Measurements from ENCODE around the gene RNF41. TPM values are rescaled to one million over a fixed set of nuclear protein-coding genes. Genes with fewer than 3 reads are reported as not detected.

The RNF41 gene
- total RNA-seq, 4 donors from 2014 or later: 33.3 to 46.5 (median 42.1) TPM

- no peak for DNase-seq (ENCODE audit: low spot score in 2 of 2)
- TF ChIP-seq CTCF (IDR thresholded peaks at IDR 0.05): no peak
- TF ChIP-seq POLR2A (IDR thresholded peaks at IDR 0.05): no peak
- intact Hi-C loops (cut with DNase I; ENCODE audit: low total_unique reads): no loop called here
- H3K4me3 ChIP-seq (ENCODE audit: low read depth, poor library complexity, severe bottlenecking): no peak overlapping the region
- WGBS, 2 donors: 81 to 82% methylated on average over 11 of the region's 11 CpGs
These were observed 15.8 kb upstream of the RNF41 start for GRCh38 chr12:56237552-56237951.

GRCh38 chr12:56236985-56237384 is 15.3 kb upstream of the RNF41 start:
- TF ChIP-seq POLR2A (IDR thresholded peaks at IDR 0.05) (no peak), CTCF (IDR thresholded peaks at IDR 0.05) (no peak)
- WGBS, 2 donors: 53 to 63% methylated on average over 2 to 5 of the region's 5 CpGs
- no peak overlapping the region for H3K4me3 ChIP-seq (ENCODE audit: low read depth, poor library complexity, severe bottlenecking)
- intact Hi-C loops (cut with DNase I; ENCODE audit: low total_unique reads): no loop called here
- DNase-seq (ENCODE audit: low spot score in 2 of 2): no peak

GRCh38 chr12:56236091-56236490 is 14.4 kb upstream of the RNF41 start:
- TF ChIP-seq CTCF (IDR thresholded peaks at IDR 0.05) (no peak), POLR2A (IDR thresholded peaks at IDR 0.05) (no peak)
- no peak for DNase-seq (ENCODE audit: low spot score in 2 of 2)
- H3K4me3 ChIP-seq (ENCODE audit: low read depth, poor library complexity, severe bottlenecking): no peak overlapping the region
- 95 to 96% methylated on average over 6 of the region's 6 CpGs for WGBS, 2 donors
- intact Hi-C loops (cut with DNase I; ENCODE audit: low total_unique reads): no loop called here

- WGBS, 2 donors: 75% methylated on average over 16 of the region's 16 CpGs
- no peak overlapping the region for H3K4me3 ChIP-seq (ENCODE audit: low read depth, poor library complexity, severe bottlenecking)
- intact Hi-C loops (cut with DNase I; ENCODE audit: low total_unique reads): no loop called here
- DNase-seq (ENCODE audit: low spot score in 2 of 2): no peak
- no peak for TF ChIP-seq CTCF (IDR thresholded peaks at IDR 0.05)
- TF ChIP-seq POLR2A (IDR thresholded peaks at IDR 0.05): no peak
These were observed 13.2 kb upstream of the RNF41 start for GRCh38 chr12:56234746-56235436.

- intact Hi-C loops (cut with DNase I; ENCODE audit: low total_unique reads): no loop called here
- TF ChIP-seq POLR2A (IDR thresholded peaks at IDR 0.05): no peak
- H3K4me3 ChIP-seq (ENCODE audit: low read depth, poor library complexity, severe bottlenecking): no peak overlapping the region
- 79 to 81% methylated on average over 9 to 11 of the region's 11 CpGs for WGBS, 2 donors
- no peak for DNase-seq (ENCODE audit: low spot score in 2 of 2)
These were observed 9.5 kb upstream of the RNF41 start for GRCh38 chr12:56231184-56231582.

GRCh38 chr12:56230432-56231183 is 8.9 kb upstream of the RNF41 start:
- no peak for DNase-seq (ENCODE audit: low spot score in 2 of 2)

More at GRCh38 chr12:56230432-56231183, 8.9 kb upstream of the RNF41 start:
- WGBS, 2 donors: 76 to 77% methylated on average over 8 of the region's 8 CpGs
- no peak overlapping the region for H3K4me3 ChIP-seq (ENCODE audit: low read depth, poor library complexity, severe bottlenecking)
- no peak for TF ChIP-seq CTCF (IDR thresholded peaks at IDR 0.05)
- TF ChIP-seq POLR2A (IDR thresholded peaks at IDR 0.05): no peak
- intact Hi-C loops (cut with DNase I; ENCODE audit: low total_unique reads): no loop called here
